KOPT-K1 (cell line): ENCODE results near the gene PLD3.

Experiments
- H3K27ac ChIP-seq: fragments of 200-600 bp; sonication (generic); 2 replicates; pipeline ENCODE4 v1.5.1; 2016; ENCODE audit warnings: antibody characterized with exemption, mild to moderate bottlenecking, low read depth, low read length; ENCODE audit not compliant: poor library complexity, severe bottlenecking
- H3K36me3 ChIP-seq: fragments of 200-600 bp; sonication (generic); 2 replicates; pipeline ENCODE4 v1.5.1; 2017; ENCODE audit warnings: antibody characterized with exemption, mild to moderate bottlenecking, low read length, moderate library complexity; ENCODE audit not compliant: insufficient read depth
- H3K9me3 ChIP-seq: fragments of 200-600 bp; sonication (generic); 2 replicates; pipeline ENCODE4 v1.5.1; 2017; ENCODE audit warnings: antibody characterized with exemption, low read length, mild to moderate bottlenecking; ENCODE audit not compliant: insufficient read depth, poor library complexity, severe bottlenecking

PLD3 gene

DNA sequence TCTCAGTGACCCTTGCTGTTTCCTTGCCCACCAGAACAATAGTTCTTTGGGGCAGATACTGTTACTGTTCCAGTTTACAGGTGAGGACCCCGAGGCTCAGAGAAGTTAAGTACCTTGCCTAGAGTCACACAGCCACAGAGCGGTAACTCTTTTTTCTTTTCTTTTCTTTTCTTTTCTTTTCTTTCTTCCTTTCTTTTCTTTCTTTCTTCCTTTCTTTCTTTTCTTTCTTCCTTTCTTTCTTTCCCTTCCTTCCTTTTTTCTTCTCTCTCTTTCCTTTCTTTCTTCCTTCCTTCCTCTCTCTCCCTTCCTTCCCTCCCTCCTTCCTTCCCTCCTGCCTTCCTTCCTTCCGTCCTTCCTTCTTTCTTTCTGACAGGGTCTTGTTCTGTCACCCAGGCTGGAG lies 69.5 kb downstream of the PLD3 start:
- H3K27ac ChIP-seq, result no peak overlapping the region
- no peaks in the 10 kb centered on the region for H3K36me3 ChIP-seq
- no peaks in the 10 kb centered on the region for H3K9me3 ChIP-seq

DNA sequence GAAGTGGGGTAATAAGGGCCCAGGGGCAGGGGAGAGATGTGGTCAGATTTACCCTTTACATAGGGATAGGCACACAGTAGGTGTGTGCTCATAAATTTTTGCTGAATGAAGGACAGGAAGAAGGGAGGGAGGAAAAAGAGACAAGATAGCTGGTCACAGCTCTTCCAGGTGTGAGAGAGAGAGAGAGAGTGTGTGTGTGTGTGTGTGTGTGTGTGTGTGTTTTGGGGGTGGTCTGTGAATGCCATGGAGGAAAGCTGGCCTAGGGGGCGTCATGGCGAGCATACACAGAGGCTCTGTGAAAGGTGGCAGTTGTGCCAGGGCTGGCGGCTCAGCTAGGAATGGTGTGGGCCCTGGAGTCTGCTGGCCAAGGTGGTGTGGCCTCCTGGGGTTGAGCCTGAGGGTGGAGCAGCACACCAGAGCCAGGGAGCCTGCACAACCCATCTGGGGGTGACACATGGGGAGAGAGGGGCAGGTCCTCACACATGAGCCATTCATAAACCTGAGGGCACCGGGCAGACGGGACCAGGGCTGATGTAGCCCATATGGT lies 70.6 kb downstream of the PLD3 start:
- Histone ChIP-seq H3K27ac (no peak overlapping the region), H3K36me3 (no peaks in the 10 kb centered on the region), H3K9me3 (no peaks in the 10 kb centered on the region)

DNA sequence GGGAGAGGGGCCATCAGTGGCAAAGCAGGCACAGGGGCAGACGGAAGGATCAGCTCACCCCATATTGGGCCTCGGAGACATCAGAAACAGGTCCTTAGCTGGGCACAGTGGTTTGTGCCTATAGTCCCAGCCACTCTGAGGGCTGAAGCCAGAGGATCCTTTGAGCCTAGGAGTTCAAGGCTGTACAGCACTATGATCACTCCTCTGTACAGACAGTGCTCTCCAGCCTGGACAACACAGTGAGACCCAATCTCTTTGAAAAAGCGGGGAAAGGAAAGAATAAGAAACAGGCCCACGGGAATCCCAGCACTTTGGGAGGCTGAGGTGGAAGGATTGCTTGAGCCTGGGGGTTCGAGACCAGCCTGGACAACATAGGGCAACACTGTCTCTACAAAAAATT lies 71.3 kb downstream of the PLD3 start:
- H3K27ac ChIP-seq, result no peak overlapping the region

DNA sequence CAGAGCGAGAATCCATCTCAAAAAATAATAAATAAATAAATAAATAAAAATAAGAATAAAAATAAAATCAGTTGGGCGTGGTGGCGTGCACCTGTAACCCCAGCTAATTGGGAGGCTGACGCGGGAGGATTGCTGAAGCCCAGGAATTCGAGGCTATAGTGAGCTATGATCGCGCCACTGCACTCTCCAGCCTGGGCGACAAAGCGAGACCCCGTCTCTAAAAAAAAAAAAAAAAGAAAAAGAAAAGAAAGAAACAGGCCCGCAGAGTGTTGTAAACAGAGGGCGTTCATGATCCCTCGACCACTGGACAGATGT lies 71.9 kb downstream of the PLD3 start:
- Histone ChIP-seq H3K9me3 (no peaks in the 10 kb centered on the region), H3K36me3 (no peaks in the 10 kb centered on the region), H3K27ac (peak overlapping the region; percentile 72)

More for the DNA sequence above, 71.3 kb downstream of the PLD3 start:
- no peaks in the 10 kb centered on the region for H3K36me3 ChIP-seq
- H3K9me3 ChIP-seq, result no peaks in the 10 kb centered on the region

DNA sequence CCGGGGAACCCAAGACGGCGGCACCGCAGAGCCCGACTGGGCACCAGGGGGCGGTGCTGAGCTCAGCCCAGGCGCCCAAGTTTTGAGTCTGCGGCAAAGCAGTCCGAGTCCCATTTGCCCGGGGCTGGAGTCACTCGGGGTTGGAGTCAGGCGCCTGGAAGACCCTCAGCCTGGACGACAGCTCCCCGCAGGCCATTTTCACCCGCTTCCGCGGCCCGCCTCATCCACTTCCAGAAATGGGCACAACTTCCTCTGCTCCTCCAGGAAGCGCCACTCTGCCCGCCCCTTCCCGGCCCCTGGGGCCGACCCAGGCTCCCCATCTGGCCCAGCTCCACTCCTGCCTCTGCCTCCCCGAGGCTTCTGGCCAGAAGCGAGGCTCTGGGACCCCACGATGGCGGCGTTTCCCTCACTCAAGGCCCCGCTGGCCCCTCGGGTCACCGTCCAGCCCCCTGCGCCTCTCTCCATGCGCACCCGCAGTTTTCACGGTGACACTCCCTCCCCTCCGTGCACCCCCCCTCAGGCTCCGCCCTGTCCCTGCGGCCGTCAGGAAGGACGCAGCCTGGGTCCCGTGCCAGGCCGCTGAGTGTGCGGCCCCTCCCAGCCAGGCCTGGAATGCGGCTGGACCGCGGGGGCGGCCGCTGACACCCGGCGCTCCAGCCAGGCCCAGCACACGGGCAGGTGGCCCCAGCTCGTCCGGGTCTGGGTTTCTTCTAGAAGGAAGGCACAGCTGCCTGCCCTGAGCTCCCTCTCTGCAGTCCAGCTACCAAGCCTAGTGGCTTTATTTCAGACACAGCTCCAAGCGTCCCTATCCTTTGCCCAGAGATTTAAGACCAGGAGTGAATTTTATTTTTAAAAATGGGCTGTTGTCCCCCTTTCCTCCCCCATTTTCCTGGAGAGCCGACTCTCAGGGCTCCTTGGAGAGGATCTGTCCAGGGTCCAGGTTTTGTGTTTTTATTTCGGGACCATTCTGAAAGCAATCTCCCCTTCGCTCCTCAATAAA lies 72.6 kb downstream of the PLD3 start:
- H3K9me3 ChIP-seq, result no peaks in the 10 kb centered on the region
- H3K36me3 ChIP-seq, result no peaks in the 10 kb centered on the region
- H3K27ac ChIP-seq, result peak overlapping the region; percentile 72

DNA sequence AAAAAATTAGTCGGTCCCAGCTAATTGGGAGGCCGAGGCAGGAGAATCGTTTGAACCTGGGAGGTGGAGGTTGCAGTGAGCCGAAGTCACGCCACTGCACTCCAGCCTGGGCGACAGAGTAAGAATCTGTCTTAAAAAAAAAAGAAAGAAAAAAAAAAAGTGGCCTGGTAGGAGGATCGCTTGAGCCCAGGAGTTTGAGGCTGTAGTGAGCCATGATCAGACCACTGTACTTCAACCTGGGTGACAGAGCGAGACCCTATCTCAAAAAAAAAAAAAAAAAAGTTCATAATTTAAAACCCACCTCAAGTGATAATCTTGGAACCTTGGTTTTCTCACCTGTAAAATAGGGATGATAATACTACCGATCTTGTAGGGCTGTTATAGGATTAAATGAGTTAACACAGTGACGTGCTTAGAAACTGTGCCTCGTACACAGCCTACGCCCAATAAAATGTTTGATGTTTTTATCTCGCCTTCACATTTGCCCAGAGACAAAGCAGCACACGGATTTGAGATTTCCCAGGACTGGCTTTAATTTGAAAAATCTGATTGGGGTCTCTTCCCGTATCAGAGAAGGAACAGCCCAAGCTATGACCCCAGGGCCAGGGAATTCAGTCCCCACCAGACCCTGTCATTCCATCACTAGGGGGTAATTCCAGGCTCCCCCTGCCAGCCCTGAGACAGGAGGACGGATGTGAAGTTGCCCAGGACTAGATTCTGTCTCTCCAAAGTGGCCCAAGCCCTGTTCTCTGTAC lies 73.7 kb downstream of the PLD3 start:
- no peak overlapping the region for H3K27ac ChIP-seq
- no peaks in the 10 kb centered on the region for H3K9me3 ChIP-seq

DNA sequence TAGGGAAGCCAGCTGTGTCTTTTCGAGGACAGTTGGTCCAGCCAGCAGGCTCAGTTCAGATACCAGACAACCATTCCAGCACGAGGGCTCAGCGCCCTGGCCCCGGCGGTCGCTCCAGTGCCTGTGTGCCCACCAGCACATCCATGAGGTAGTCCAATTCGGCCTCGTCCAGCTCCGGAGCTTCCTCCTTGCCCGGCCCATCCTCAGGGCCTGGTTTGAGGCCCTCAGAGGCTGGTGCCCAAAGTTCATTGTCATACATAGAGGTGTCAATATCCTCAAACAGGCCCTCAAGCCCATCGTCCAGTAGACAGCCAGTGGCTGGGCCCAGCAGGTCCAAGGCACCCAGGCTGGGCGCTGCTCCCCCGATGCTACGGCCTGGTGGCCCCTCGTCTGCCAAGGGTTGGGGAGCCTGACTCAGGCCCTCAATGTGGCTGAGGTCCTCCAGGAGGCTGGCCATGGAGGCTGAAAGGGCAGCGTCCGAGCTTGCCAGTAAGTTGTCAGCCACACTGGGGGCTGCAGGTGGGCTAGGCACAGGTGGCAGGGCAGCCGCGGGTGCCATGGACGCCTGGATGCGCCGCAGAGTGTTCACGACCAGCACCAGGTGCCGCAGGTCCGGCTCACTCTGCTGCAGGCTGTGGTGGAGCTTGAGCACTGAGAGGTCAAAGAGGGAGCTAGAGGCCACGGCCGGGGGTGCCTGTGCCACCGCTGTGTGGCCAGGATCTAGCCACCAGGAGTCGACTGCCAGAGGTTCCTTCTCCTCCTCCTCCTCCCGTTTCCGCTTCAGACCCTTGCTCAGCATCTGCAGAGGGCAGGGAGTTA lies 74.5 kb downstream of the PLD3 start:
- no peaks in the 10 kb centered on the region for H3K36me3 ChIP-seq
- H3K9me3 ChIP-seq, result no peaks in the 10 kb centered on the region
- H3K27ac ChIP-seq, result no peak overlapping the region

More for the DNA sequence above, 73.7 kb downstream of the PLD3 start:
- H3K36me3 ChIP-seq, result no peaks in the 10 kb centered on the region

DNA sequence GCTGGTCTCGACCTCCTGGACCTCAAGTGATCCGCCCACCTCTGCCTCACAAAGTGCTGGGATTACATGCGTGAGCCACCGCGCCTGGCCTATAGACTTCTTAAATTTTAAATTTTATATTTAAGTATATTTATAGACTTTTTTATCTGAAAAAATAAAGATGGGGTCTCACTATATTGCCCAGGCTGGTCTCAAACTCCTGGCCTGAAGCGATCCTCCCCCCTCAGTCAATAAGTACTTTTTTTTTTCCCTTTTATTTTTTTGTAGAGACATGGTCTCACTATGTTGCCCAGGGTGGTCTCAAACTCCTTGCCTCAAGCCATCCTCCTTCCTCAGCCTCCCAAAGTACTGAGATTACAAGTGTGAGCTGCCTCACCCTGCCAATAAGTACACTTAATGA lies 75.4 kb downstream of the PLD3 start:
- Histone ChIP-seq H3K27ac (no peak overlapping the region), H3K9me3 (no peaks in the 10 kb centered on the region), H3K36me3 (no peaks in the 10 kb centered on the region)

DNA sequence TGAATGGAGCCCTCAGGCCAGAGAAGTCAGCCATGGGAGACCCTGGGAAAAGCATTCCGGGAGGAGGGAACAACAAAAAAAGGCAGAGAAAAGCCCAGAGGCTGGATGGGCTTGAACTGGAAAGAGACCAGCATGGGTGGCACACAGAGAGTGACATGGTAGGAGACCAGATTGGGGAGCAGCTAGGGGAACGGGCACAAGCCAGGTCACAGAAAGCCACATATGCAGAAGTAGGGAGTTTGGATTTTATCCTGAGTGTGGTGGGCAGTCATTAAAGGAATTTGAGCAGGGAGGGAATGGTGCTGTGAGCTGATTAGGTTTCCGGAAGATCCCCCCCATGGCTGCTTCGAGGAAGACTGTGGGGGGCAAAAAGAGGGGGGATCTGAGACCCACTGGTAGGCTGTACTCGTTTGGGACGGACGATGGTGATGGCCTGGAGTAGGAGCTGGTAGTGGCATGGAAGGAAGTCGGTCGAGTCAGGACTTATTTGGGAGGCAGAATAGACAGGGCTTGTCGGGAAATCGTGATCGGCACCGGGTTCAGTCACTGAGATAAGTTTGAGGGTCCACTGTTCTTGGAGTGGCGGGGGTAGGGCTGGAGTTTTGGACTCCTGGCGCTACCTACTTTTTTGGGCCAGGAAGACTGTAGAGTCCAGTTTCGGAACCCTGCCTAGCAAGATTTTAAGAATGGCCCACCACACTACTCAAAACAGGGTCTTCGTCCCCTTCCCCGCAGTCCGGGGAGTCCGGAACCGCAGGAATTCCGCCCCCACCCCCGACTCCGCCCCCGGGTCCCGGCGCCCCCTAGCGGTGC lies 76.3 kb downstream of the PLD3 start:
- no peaks in the 10 kb centered on the region for H3K9me3 ChIP-seq
- H3K36me3 ChIP-seq, result no peaks in the 10 kb centered on the region
- H3K27ac ChIP-seq, result peak overlapping the region; percentile 79

DNA sequence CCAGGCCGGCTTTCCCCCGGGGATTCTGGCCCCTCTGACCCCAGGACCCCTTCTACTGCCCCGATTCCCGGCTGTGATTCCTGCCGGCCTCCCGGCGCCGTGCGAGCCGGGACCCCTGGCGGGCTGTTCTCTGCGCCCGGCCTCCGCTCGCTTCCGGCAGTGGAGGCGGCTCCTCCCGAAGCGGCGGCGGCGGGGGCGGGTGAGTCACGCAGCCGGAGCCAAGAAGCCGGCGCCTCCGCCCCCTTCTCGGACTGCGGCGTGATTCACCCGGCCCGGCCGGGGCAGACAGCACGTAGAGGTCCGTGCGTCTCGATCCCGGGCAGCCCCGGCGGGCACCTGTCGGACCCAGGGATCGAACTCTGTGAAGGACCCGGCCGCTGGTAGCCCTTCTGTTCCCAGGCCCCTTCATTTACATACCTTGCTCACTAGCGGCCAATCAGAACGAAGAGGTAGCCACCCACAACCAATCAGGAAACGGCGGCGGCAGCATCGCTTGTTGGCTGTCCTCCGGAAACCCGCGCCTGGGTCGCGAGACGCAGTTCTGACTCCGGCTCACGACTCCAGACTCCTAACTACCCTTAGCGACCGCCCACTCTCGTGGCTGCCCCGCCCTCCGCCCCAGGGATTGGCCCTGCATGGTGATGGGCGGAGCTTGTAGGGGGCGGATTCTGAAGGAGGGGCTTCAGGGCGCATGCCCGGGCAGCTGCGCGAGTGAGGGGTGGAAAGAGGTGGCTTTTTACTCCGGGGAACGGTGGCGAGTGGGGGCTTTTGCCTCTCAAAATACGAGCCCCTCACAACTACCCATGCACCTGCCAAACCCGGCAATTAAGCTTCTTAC lies 77.2 kb downstream of the PLD3 start, which contains the start of gene SERTAD1:
Gene SERTAD1 (minus strand): TSS at position 543 of the 838 bp plus-strand sequence. CDS start 2,446 bp downstream, outside the sequence.
- no peaks in the 10 kb centered on the region for H3K36me3 ChIP-seq
- H3K9me3 ChIP-seq, result no peaks in the 10 kb centered on the region
- peak within 1 kb of the TSS; percentile 79 for H3K27ac ChIP-seq
